ENCODE measurements around the gene ATP6V0B. TPM values are rescaled to one million over a fixed set of nuclear protein-coding genes. Genes with fewer than 3 reads are reported as not detected.

Gene ATP6V0B
- total RNA-seq, 2 donors from 2014 or later, result 72.1 to 80.5 TPM

GRCh38 chr1:43936431-43937151, 38.2 kb upstream of the ATP6V0B start:
- H3K9me3 ChIP-seq (ENCODE audit: control insufficient read depth, low read length, poor library complexity, severe bottlenecking), result no peaks in the 10 kb centered on the region
- peaks cover 14% of the 10 kb centered on the region for H3K36me3 Mint-ChIP-seq (ENCODE audit: low read depth)
- peaks cover 39% of the 10 kb centered on the region for H3K27me3 Mint-ChIP-seq
- H3K4me1 Mint-ChIP-seq, result peaks cover 20% of the 10 kb centered on the region
- ATAC-seq, result no peak
- DNase-seq, result no peak
- peak overlapping the region; percentile 9 for H3K4me3 Mint-ChIP-seq
- no peak overlapping the region for H3K27ac Mint-ChIP-seq

- Mint-ChIP-seq H3K27me3 (peaks cover 34% of the 10 kb centered on the region), H3K4me3 (no peak overlapping the region), H3K27ac (no peak overlapping the region), H3K4me1 (peaks cover 20% of the 10 kb centered on the region), H3K36me3 (ENCODE audit: low read depth) (peaks cover 14% of the 10 kb centered on the region)
- H3K9me3 ChIP-seq (ENCODE audit: control insufficient read depth, low read length, poor library complexity, severe bottlenecking), result no peaks in the 10 kb centered on the region
- no peak for DNase-seq
- ATAC-seq, result no peak
These were observed 37.4 kb upstream of the ATP6V0B start for GRCh38 chr1:43937179-43937865.

GRCh38 chr1:43938383-43938782, 36.4 kb upstream of the ATP6V0B start:
- DNase-seq (no peak), ATAC-seq (no peak)
- peaks cover 24% of the 10 kb centered on the region for H3K27me3 Mint-ChIP-seq
- no peaks in the 10 kb centered on the region for H3K9me3 ChIP-seq (ENCODE audit: control insufficient read depth, low read length, poor library complexity, severe bottlenecking)
- no peak overlapping the region for H3K27ac Mint-ChIP-seq
- H3K4me3 Mint-ChIP-seq, result no peak overlapping the region
- H3K36me3 Mint-ChIP-seq (ENCODE audit: low read depth), result peaks cover 13% of the 10 kb centered on the region
- H3K4me1 Mint-ChIP-seq, result peaks cover 22% of the 10 kb centered on the region

GRCh38 chr1:43938892-43939587, 35.7 kb upstream of the ATP6V0B start:
- peaks cover 13% of the 10 kb centered on the region for H3K36me3 Mint-ChIP-seq (ENCODE audit: low read depth)
- ATAC-seq (no peak), DNase-seq (no peak)
- H3K27me3 Mint-ChIP-seq, result peaks cover 21% of the 10 kb centered on the region
- H3K4me3 Mint-ChIP-seq, result no peak overlapping the region
- no peaks in the 10 kb centered on the region for H3K9me3 ChIP-seq (ENCODE audit: control insufficient read depth, low read length, poor library complexity, severe bottlenecking)
- peaks cover 20% of the 10 kb centered on the region for H3K4me1 Mint-ChIP-seq
- no peak overlapping the region for H3K27ac Mint-ChIP-seq

GRCh38 chr1:43942411-43942810, 32.3 kb upstream of the ATP6V0B start:
- peaks cover 38% of the 10 kb centered on the region for H3K4me1 Mint-ChIP-seq

GRCh38 chr1:43944860-43945259, 29.9 kb upstream of the ATP6V0B start:
- Mint-ChIP-seq H3K4me3 (peak overlapping the region; percentile 66), H3K36me3 (ENCODE audit: low read depth) (peaks cover 8% of the 10 kb centered on the region), H3K27me3 (no peaks in the 10 kb centered on the region), H3K4me1 (peaks cover 39% of the 10 kb centered on the region), H3K27ac (no peak overlapping the region)
- no peaks in the 10 kb centered on the region for H3K9me3 ChIP-seq (ENCODE audit: control insufficient read depth, low read length, poor library complexity, severe bottlenecking)
- DNase-seq (no peak), ATAC-seq (no peak)

More at GRCh38 chr1:43942411-43942810, 32.3 kb upstream of the ATP6V0B start:
- ATAC-seq, result no peak
- Mint-ChIP-seq H3K27ac (no peak overlapping the region), H3K4me3 (no peak overlapping the region), H3K27me3 (no peaks in the 10 kb centered on the region), H3K36me3 (ENCODE audit: low read depth) (peaks cover 13% of the 10 kb centered on the region)
- DNase-seq, result no peak
- H3K9me3 ChIP-seq (ENCODE audit: control insufficient read depth, low read length, poor library complexity, severe bottlenecking), result no peaks in the 10 kb centered on the region

- H3K9me3 ChIP-seq (ENCODE audit: control insufficient read depth, low read length, poor library complexity, severe bottlenecking), result no peaks in the 10 kb centered on the region
- peak overlapping the region; percentile 97 for H3K4me3 Mint-ChIP-seq
- peak overlapping the region; percentile 91 for H3K27ac Mint-ChIP-seq
- H3K36me3 Mint-ChIP-seq (ENCODE audit: low read depth), result peaks cover 12% of the 10 kb centered on the region
- H3K4me1 Mint-ChIP-seq, result peaks cover 45% of the 10 kb centered on the region
- DNase-seq (no peak), ATAC-seq (no peak)
- H3K27me3 Mint-ChIP-seq, result no peaks in the 10 kb centered on the region
These were observed 29.0 kb upstream of the ATP6V0B start for GRCh38 chr1:43945674-43946235.

- H3K4me3 Mint-ChIP-seq, result peak within 1 kb of the TSS; percentile 97
- peaks cover 52% of the 10 kb centered on the region for H3K4me1 Mint-ChIP-seq
- peak; percentile 90 to 93 (median 90) for DNase-seq
These were observed 28.3 kb upstream of the ATP6V0B start, which contains the start of gene IPO13 for GRCh38 chr1:43946236-43947060. IPO13 (plus strand) TSS chr1:43946950; CDS start chr1:43947601, 651 bp downstream.

GRCh38 chr1:43947061-43947873, 27.5 kb upstream of the ATP6V0B start:
- DNase-seq (no peak), ATAC-seq (no peak)
- peak overlapping the region; percentile 91 for H3K27ac Mint-ChIP-seq
- H3K36me3 Mint-ChIP-seq (ENCODE audit: low read depth), result peaks cover 13% of the 10 kb centered on the region
- H3K4me1 Mint-ChIP-seq, result peaks cover 54% of the 10 kb centered on the region
- H3K27me3 Mint-ChIP-seq, result no peaks in the 10 kb centered on the region
- H3K4me3 Mint-ChIP-seq, result peak overlapping the region; percentile 97
- no peaks in the 10 kb centered on the region for H3K9me3 ChIP-seq (ENCODE audit: control insufficient read depth, low read length, poor library complexity, severe bottlenecking)

More at GRCh38 chr1:43946236-43947060, 28.3 kb upstream of the ATP6V0B start, which contains the start of gene IPO13:
- H3K27me3 Mint-ChIP-seq, result no peaks in the 10 kb centered on the region
- peaks cover 13% of the 10 kb centered on the region for H3K36me3 Mint-ChIP-seq (ENCODE audit: low read depth)
- no peaks in the 10 kb centered on the region for H3K9me3 ChIP-seq (ENCODE audit: control insufficient read depth, low read length, poor library complexity, severe bottlenecking)
- peak within 1 kb of the TSS; percentile 91 for H3K27ac Mint-ChIP-seq
- ATAC-seq, result peak; percentile 98

- no peaks in the 10 kb centered on the region for H3K27me3 Mint-ChIP-seq
- H3K4me3 Mint-ChIP-seq, result peak overlapping the region; percentile 97
- ATAC-seq (no peak), DNase-seq (no peak)
- peak overlapping the region; percentile 91 for H3K27ac Mint-ChIP-seq
- H3K36me3 Mint-ChIP-seq (ENCODE audit: low read depth), result peaks cover 10% of the 10 kb centered on the region
- H3K9me3 ChIP-seq (ENCODE audit: control insufficient read depth, low read length, poor library complexity, severe bottlenecking), result no peaks in the 10 kb centered on the region
- H3K4me1 Mint-ChIP-seq, result peaks cover 48% of the 10 kb centered on the region
These were observed 26.8 kb upstream of the ATP6V0B start for GRCh38 chr1:43947874-43948437.

- ATAC-seq (no peak), DNase-seq (no peak)
- Mint-ChIP-seq H3K27ac (peak overlapping the region; percentile 41), H3K27me3 (no peaks in the 10 kb centered on the region), H3K36me3 (ENCODE audit: low read depth) (peaks cover 7% of the 10 kb centered on the region), H3K4me3 (no peak overlapping the region), H3K4me1 (peaks cover 46% of the 10 kb centered on the region)
- H3K9me3 ChIP-seq (ENCODE audit: control insufficient read depth, low read length, poor library complexity, severe bottlenecking), result no peaks in the 10 kb centered on the region
These were observed 25.1 kb upstream of the ATP6V0B start for GRCh38 chr1:43949678-43950077.

Data from T-helper 17 cell (primary cell).